Stimulated activated naive B cell treated with anti-CD40 and anti-IgM and Interleukin-4, amounts not matched to agents 10 μg/mL and 1 μg/mL and 100 μg/mL, for 72 hours (primary cell): ENCODE results near the gene FADS6.
"Not testable (repeated sequence)": the region's sequence is repeated elsewhere in the genome, so short reads cannot be mapped to it uniquely, and the experiment has no call there.

Experiments used
- ATAC-seq, 2 donors: fragments of 150-1000 bp; cut with Tn5 transposase; replicated peaks; 2 replicates each; pipeline ENCODE4 v1.10.0; 2021; ENCODE audit warnings: moderate library complexity in 1 of 2
- DNase-seq: peaks from one replicate; pipeline ENCODE4 v3.0.0; 2021
- H3K27ac Mint-ChIP-seq: one replicate; pipeline ENCODE4 v1.8.0; 2022; ENCODE audit warnings: mild to moderate bottlenecking, mixed read lengths
- H3K27me3 Mint-ChIP-seq, 2 donors: one replicate each; pipeline ENCODE4 v1.8.0; 2022; ENCODE audit warnings: mixed read lengths in 2 of 2
- H3K36me3 Mint-ChIP-seq, 2 donors: one replicate each; pipeline ENCODE4 v1.8.0; 2022; ENCODE audit warnings: mixed read lengths in 2 of 2, mild to moderate bottlenecking in 1 of 2
- H3K4me1 Mint-ChIP-seq, 2 donors: one replicate each; pipeline ENCODE4 v1.8.0; 2022; ENCODE audit warnings: mixed read lengths in 2 of 2, mild to moderate bottlenecking in 1 of 2
- H3K4me3 Mint-ChIP-seq, 2 donors: one replicate each; pipeline ENCODE4 v1.8.0; 2022; ENCODE audit warnings: mild to moderate bottlenecking in 2 of 2, mixed read lengths in 2 of 2, moderate library complexity in 1 of 2
- H3K9me3 Mint-ChIP-seq, 2 donors: one replicate each; pipeline ENCODE4 v1.8.0; 2022; ENCODE audit warnings: mixed read lengths in 2 of 2, mild to moderate bottlenecking in 1 of 2

The FADS6 gene

GRCh38 chr17:74916136-74916850 is 22.9 kb upstream of the FADS6 start:
- Mint-ChIP-seq H3K27ac (no peak overlapping the region), H3K27me3 (peaks cover 37 to 49% of the 10 kb centered on the region in 2 donors), H3K4me3 (no peak overlapping the region), H3K36me3 (no peaks in the 10 kb centered on the region), H3K9me3 (peaks cover 0 to 2% of the 10 kb centered on the region in 2 donors), H3K4me1 (no peaks in the 10 kb centered on the region)
- DNase-seq, result no peak
- no peak for ATAC-seq

DNA sequence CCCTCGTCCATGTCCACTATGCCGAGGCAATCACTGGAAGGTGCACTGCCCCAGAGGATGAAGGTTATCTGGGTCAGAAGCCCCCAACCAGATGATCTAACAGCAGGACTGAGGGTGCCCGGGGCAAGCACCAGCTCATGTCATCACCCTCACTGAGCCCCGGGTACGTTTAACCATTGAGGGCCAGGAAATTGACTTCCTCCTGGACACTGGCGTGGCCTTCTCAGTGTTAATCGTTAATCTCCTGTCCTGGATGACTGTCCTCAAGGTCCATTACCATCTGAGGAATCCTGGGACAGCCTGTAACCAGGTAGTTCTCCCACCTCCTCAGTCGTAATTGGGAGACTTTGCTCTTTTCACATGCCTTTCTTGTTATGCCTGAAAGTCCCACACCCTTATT is 18.0 kb upstream of the FADS6 start:
- H3K9me3 Mint-ChIP-seq, H3K27ac Mint-ChIP-seq, H3K4me3 Mint-ChIP-seq, H3K36me3 Mint-ChIP-seq, DNase-seq, ATAC-seq, H3K4me1 Mint-ChIP-seq: not testable (repeated sequence)
- peaks cover 14 to 29% of the 10 kb centered on the region in 2 donors for H3K27me3 Mint-ChIP-seq

DNA sequence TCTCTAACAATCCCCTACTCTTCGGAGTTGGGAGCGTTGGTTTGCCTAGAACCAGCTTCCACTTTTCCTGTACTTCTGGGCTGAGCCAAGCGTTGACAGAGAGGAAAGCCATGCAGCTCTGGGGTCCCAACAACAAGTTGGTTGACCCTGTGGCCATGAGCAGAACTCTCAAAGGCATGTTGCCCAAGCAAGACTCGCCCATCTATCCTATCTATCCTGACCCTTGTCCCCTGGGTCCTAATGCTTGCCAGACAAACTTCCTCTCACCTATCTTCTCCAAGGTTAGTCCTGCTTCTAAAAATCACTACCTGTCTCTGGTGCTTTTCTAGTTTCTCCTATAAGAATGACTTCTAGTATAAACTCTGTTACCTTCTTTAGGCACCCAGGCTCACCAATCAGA is 15.7 kb upstream of the FADS6 start:
- not testable (repeated sequence) for ATAC-seq, DNase-seq, H3K4me1 Mint-ChIP-seq, H3K9me3 Mint-ChIP-seq, H3K4me3 Mint-ChIP-seq, H3K27ac Mint-ChIP-seq, H3K36me3 Mint-ChIP-seq
- peaks cover 11 to 26% of the 10 kb centered on the region in 2 donors for H3K27me3 Mint-ChIP-seq

- no peak for DNase-seq
- no peak for ATAC-seq
- Mint-ChIP-seq H3K27me3 (peaks cover 28 to 40% of the 10 kb centered on the region in 2 donors), H3K9me3 (no peaks in the 10 kb centered on the region), H3K27ac (no peak overlapping the region), H3K36me3 (no peaks in the 10 kb centered on the region), H3K4me1 (no peaks in the 10 kb centered on the region), H3K4me3 (no peak overlapping the region)
Measured at GRCh38 chr17:74907012-74907411, 13.6 kb upstream of the FADS6 start.

DNA sequence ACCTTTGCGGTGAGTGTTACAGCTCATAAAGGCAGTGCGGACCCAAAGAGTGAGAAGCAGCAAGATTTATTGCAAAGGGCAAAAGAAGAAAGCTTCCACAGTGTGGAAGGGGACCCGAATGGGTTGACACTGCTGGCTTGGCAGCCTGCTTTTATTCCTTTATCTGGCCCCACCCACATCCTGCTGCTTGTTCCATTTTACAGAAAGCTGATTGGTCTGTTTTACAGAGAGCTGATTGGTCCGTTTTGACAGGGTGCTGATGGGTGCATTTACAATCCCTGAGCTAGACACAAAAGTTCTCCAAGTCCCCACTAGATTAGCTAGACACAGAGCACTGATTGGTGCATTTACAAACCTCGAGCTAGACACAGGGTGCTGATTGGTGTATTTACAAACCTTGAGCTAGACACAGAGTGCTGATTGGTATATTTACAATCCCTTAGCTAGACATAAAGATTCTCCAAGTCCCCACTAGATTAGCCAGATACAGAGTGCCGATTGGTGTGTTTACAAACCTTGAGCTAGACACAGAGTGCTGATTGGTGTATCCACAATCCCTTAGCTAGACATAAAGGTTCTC is 12.9 kb upstream of the FADS6 start:
- not testable (repeated sequence) for H3K27ac Mint-ChIP-seq, H3K36me3 Mint-ChIP-seq, H3K4me3 Mint-ChIP-seq, H3K9me3 Mint-ChIP-seq, DNase-seq, ATAC-seq, H3K4me1 Mint-ChIP-seq
- peaks cover 34 to 41% of the 10 kb centered on the region in 2 donors for H3K27me3 Mint-ChIP-seq

- no peaks in the 10 kb centered on the region for H3K9me3 Mint-ChIP-seq
- no peaks in the 10 kb centered on the region for H3K36me3 Mint-ChIP-seq
- DNase-seq (no peak), ATAC-seq (no peak)
- no peaks in the 10 kb centered on the region for H3K4me1 Mint-ChIP-seq
- H3K27ac Mint-ChIP-seq, result no peak overlapping the region
- H3K4me3 Mint-ChIP-seq, result no peak overlapping the region
- H3K27me3 Mint-ChIP-seq, result peaks cover 43 to 44% of the 10 kb centered on the region in 2 donors
Measured at GRCh38 chr17:74904687-74905409, 11.4 kb upstream of the FADS6 start.

GRCh38 chr17:74903671-74904070 is 10.2 kb upstream of the FADS6 start:
- no peak for ATAC-seq
- DNase-seq, result no peak
- H3K4me3 Mint-ChIP-seq, result no peak overlapping the region
- no peaks in the 10 kb centered on the region for H3K4me1 Mint-ChIP-seq
- H3K9me3 Mint-ChIP-seq, result no peaks in the 10 kb centered on the region
- peaks cover 41 to 48% of the 10 kb centered on the region in 2 donors for H3K27me3 Mint-ChIP-seq
- H3K36me3 Mint-ChIP-seq, result no peaks in the 10 kb centered on the region
- H3K27ac Mint-ChIP-seq, result no peak overlapping the region

- Mint-ChIP-seq H3K9me3 (no peaks in the 10 kb centered on the region), H3K4me3 (no peak overlapping the region), H3K36me3 (no peaks in the 10 kb centered on the region), H3K4me1 (no peaks in the 10 kb centered on the region), H3K27ac (no peak overlapping the region), H3K27me3 (peaks cover 46 to 50% of the 10 kb centered on the region in 2 donors)
- ATAC-seq, result no peak
- no peak for DNase-seq
Measured at GRCh38 chr17:74903034-74903433, 9.6 kb upstream of the FADS6 start.

- no peak overlapping the region for H3K4me3 Mint-ChIP-seq
- H3K36me3 Mint-ChIP-seq, result no peaks in the 10 kb centered on the region
- DNase-seq (no peak), ATAC-seq (no peak)
- H3K4me1 Mint-ChIP-seq, result no peaks in the 10 kb centered on the region
- H3K27ac Mint-ChIP-seq, result no peak overlapping the region
- peaks cover 51 to 54% of the 10 kb centered on the region in 2 donors for H3K27me3 Mint-ChIP-seq
- H3K9me3 Mint-ChIP-seq, result no peaks in the 10 kb centered on the region
Measured at GRCh38 chr17:74901353-74902135, 8.1 kb upstream of the FADS6 start.

DNA sequence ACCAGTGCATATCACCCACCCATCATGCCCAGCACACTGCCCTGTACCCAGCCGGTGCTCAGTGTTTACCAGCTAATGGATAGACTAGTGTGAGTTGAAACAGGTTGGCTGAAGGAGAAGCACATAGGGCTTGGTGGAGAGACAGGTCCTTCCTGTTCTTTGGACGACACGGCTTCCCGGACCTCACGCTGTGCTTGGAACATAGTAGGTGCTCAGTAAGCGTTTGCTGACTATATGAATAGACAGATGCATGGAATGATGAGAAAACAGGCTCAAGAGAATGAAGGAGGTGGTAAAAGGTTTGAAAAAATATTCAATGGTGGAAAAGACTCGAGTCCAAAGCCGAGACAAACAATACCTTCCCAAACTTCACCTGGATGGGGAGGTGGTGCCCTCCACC is 6.8 kb upstream of the FADS6 start:
- Mint-ChIP-seq H3K36me3 (no peaks in the 10 kb centered on the region), H3K27me3 (peaks cover 57 to 60% of the 10 kb centered on the region in 2 donors), H3K27ac (no peak overlapping the region), H3K4me3 (no peak overlapping the region), H3K4me1 (no peaks in the 10 kb centered on the region), H3K9me3 (no peaks in the 10 kb centered on the region)
- no peak for DNase-seq
- no peak for ATAC-seq

DNA sequence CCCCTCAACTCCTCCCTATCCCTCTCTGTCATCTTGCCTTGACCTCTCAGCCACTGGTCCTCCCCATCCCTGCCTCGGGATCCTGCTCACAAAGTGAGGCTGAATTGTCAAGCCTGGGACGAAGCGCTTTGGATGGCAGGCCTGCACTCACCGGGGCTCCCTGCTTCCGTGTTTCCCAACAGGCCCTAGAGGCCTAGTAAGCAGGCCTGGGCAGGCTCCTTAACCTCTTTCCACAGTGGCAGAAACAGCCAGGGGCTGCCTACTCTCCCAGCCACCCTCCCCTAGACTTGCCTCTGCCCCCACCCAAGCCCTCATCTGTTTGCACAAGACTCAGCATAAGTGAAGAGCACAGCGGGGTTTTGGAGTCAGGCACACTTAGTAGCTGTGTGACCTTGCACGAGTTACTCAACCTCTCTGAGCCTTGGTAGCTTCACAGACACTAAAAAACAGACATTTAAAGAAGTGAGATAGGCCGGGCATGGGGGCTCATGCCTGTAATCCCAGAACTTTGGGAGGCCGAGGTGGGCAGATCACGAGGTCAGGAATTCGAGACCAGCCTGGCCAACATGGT is 5.0 kb upstream of the FADS6 start:
- no peak overlapping the region for H3K4me3 Mint-ChIP-seq
- H3K27ac Mint-ChIP-seq, result peak overlapping the region; percentile 78
- ATAC-seq (no peak), DNase-seq (no peak)
- peaks cover 3 to 6% of the 10 kb centered on the region in 2 donors for H3K4me1 Mint-ChIP-seq
- H3K9me3 Mint-ChIP-seq, result no peaks in the 10 kb centered on the region
- H3K36me3 Mint-ChIP-seq, result no peaks in the 10 kb centered on the region
- H3K27me3 Mint-ChIP-seq, result peaks cover 65 to 68% of the 10 kb centered on the region in 2 donors

DNA sequence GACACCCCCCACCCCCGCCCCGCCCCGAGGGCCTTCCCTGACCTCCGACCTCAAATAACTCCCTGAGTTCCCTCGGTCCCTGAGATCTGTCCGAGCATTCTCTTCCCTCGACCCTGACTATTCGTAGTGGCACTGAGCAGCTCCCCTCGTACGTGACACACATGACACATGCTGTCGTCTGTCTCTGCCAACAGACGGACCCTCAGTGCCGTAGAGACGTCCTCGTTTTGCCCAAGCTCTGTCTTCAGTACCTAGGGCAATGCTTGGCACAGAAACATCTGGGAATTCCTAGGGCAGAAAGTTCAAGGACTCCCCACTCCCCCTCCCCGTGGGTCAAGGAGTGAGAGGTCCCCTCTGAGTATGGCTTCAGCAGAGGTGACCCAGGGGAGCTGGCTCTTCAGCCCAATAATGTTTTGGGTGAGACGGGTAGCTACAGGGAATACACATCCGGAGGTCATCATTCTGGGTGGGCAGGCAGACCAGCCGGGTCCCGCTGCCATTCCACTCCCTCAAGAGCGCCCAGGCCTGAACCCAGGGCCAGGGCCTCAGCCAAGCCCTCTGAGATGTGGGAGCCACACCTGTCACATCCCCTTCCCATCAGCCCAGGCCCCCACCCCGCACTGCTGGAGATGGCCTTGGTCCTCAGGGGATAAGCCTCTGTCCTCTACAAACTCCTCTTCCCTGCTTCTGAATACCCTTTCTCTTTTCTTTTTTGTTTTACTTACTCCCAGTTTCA is 671 bp upstream of the FADS6 start:
- no peak for DNase-seq
- Mint-ChIP-seq H3K27ac (no peak overlapping the region), H3K4me1 (peaks cover 5 to 14% of the 10 kb centered on the region in 2 donors), H3K36me3 (no peaks in the 10 kb centered on the region), H3K4me3 (peak overlapping the region; percentile 53 to 78), H3K9me3 (no peaks in the 10 kb centered on the region), H3K27me3 (peaks cover 57 to 71% of the 10 kb centered on the region in 2 donors)
- no peak for ATAC-seq

DNA sequence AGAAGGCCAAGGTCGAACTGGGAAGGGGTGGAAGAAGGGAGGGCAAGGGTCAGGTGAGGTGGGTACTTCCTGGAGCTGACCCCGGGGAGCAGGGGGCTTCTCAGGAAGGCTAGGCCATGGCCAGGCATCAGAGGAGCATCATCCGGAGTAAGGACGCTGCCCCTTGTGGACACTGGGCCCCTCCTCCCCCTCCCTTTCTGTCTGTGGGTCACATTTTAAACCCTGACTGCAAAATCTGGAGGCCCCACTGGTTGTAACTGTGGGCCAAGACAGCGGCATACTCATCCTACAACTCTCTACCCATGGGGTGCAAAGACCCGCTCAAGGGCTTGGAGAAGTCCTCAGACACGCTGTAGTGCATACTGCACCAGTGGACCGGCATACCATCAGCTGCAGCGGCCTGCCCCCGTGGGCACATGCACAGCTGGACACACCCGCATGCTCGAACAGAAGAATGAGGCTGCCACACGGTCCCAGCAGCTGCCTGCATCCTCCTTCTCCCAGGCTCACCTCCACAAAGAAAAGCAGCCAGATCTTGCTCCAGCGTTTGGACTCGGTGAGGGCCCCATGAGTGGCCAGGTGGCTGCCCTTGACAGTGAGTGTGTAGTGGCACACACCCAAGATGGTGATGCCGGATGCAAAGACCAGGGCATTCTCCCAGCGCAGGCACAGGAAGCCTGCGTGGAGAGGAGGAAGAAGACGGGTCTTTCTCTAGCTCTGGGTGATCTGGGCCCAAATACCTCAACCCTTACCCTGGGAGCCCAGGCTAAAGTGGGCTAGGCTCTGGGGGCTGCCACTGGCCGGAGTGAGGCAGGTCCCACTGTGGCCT is 1.2 kb downstream of the FADS6 start:
- Mint-ChIP-seq H3K4me3 (no peak overlapping the region), H3K9me3 (no peaks in the 10 kb centered on the region), H3K36me3 (no peaks in the 10 kb centered on the region), H3K27ac (no peak overlapping the region), H3K4me1 (peaks cover 5 to 14% of the 10 kb centered on the region in 2 donors), H3K27me3 (peaks cover 57 to 77% of the 10 kb centered on the region in 2 donors)
- ATAC-seq (no peak), DNase-seq (no peak)
